Activated naive CD8-positive, alpha-beta T cell treated with anti-CD3 and anti-CD28 coated beads, Interleukin-2, amount 50 U/mL, for 24 hours (primary cell): ENCODE results near the gene MAGEA4.

Source experiments
- ATAC-seq: fragments of 150-1000 bp; cut with Tn5 transposase; one replicate; pipeline ENCODE4 v1.10.0; 2021
- DNase-seq: peaks from one replicate; pipeline ENCODE4 v3.0.0; 2021
- H3K27ac Mint-ChIP-seq: one replicate; pipeline ENCODE4 v1.8.0; 2021; ENCODE audit warnings: mild to moderate bottlenecking, mixed read lengths
- H3K27me3 Mint-ChIP-seq: one replicate; pipeline ENCODE4 v1.8.0; 2021; ENCODE audit warnings: mixed read lengths
- H3K36me3 Mint-ChIP-seq: one replicate; pipeline ENCODE4 v1.8.0; 2021; ENCODE audit warnings: low read depth, mixed read lengths
- H3K4me1 Mint-ChIP-seq: one replicate; pipeline ENCODE4 v1.8.0; 2021; ENCODE audit warnings: mixed read lengths
- H3K4me3 Mint-ChIP-seq: one replicate; pipeline ENCODE4 v1.8.0; 2021; ENCODE audit warnings: mild to moderate bottlenecking, moderate library complexity, mixed read lengths
- H3K9me3 Mint-ChIP-seq: one replicate; pipeline ENCODE4 v1.8.0; 2021; ENCODE audit warnings: mixed read lengths

MAGEA4 gene, protein sequence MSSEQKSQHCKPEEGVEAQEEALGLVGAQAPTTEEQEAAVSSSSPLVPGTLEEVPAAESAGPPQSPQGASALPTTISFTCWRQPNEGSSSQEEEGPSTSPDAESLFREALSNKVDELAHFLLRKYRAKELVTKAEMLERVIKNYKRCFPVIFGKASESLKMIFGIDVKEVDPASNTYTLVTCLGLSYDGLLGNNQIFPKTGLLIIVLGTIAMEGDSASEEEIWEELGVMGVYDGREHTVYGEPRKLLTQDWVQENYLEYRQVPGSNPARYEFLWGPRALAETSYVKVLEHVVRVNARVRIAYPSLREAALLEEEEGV

DNA sequence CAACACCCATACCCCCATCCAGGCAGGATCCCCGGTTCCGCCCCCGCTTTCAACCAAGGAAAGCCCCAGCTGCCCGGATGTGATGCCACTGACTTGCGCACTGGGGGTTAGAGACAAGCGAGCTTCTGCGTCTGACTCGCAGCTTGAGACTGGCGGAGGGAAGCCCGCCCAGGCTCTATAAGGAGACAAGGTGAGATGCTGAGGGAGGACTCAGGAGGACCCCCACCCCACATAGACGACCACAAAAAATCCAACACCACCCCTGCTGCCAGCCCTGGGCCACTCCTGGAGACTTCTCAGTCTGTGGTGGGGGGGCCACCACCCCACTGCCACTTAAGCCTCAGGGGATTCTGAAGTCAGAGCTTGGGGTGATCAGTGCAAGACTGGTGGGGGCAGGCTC is at the start of gene MAGEA4:
Gene MAGEA4 (plus strand): TSS at position 110 of the 400 bp plus-strand sequence. CDS start 10,776 bp downstream, outside the sequence.
- Mint-ChIP-seq H3K4me1 (no peaks in the 10 kb centered on the region), H3K36me3 (no peaks in the 10 kb centered on the region), H3K4me3 (no peak within 1 kb of the TSS), H3K27ac (no peak within 1 kb of the TSS), H3K9me3 (no peaks in the 10 kb centered on the region), H3K27me3 (no peaks in the 10 kb centered on the region)
- ATAC-seq (no peak), DNase-seq (no peak)

DNA sequence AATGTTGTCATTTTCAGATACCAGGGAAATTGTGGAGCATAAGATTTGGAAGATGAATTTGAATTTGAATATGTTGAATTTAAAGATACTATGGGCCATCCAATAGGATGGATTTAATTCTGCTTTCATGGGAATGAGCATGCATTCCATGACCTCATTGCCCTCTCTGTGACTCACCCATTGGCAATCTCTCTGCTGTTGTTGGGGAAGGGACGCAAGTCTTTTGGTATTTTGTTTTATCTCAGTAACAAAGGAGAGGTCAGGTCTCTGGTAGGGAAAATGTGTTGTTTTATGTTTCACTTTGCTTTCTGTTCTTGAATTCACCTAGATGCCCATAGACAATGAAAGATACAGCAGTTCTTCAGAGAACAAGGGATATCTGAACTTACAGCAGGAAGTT is 42.1 kb upstream of the MAGEA4 start:
- DNase-seq (no peak), ATAC-seq (no peak)
- Mint-ChIP-seq H3K4me1 (no peaks in the 10 kb centered on the region), H3K9me3 (peaks cover 4% of the 10 kb centered on the region), H3K36me3 (no peaks in the 10 kb centered on the region), H3K27me3 (no peaks in the 10 kb centered on the region), H3K27ac (no peak overlapping the region), H3K4me3 (no peak overlapping the region)

DNA sequence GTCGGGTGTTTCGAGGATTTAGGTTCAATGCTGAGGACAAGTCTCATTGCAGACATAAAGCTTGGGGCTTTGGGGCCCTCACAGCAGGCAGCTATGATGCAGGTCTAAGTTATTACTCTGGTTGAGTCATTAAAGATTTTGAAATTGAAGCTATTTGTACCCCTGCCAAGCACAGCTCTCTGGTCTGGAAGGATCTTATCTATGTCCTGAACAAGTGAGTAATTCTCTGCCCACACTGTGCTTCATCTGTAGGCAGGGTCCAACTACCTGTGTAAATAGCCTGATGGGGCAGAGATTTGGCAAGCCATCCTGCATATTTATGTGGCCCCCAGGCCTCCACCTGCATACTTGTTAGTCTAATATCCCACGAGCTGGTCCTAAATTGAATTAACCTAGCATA is 41.4 kb upstream of the MAGEA4 start:
- ATAC-seq (no peak), DNase-seq (no peak)
- H3K36me3 Mint-ChIP-seq, result no peaks in the 10 kb centered on the region
- no peak overlapping the region for H3K4me3 Mint-ChIP-seq
- H3K27me3 Mint-ChIP-seq, result no peaks in the 10 kb centered on the region
- no peak overlapping the region for H3K27ac Mint-ChIP-seq
- peaks cover 4% of the 10 kb centered on the region for H3K9me3 Mint-ChIP-seq
- H3K4me1 Mint-ChIP-seq, result no peaks in the 10 kb centered on the region

DNA sequence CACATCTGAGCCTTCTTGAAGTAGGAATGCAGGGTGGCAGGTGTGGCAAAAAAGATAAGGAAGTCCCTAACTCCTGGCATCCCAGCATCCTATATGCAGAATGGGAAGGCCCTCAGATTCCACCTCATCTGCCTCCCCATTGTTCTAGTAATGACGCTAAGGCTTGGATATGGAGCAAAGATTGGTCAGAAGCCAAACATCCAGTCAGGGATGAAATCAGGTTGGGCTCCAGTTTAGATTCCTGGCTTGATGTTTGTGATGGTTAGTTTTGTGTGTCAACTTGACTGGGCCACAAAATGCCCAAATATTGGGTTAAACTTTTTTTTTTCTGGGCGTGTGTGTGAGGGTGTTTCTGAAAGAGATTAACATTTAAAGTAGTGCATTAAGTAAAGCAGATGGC is 39.6 kb upstream of the MAGEA4 start:
- DNase-seq (no peak), ATAC-seq (no peak)
- H3K4me3 Mint-ChIP-seq, result no peak overlapping the region
- H3K36me3 Mint-ChIP-seq, result no peaks in the 10 kb centered on the region
- H3K27ac Mint-ChIP-seq, result no peak overlapping the region
- H3K27me3 Mint-ChIP-seq, result no peaks in the 10 kb centered on the region
- H3K9me3 Mint-ChIP-seq, result peaks cover 4% of the 10 kb centered on the region
- H3K4me1 Mint-ChIP-seq, result no peaks in the 10 kb centered on the region

DNA sequence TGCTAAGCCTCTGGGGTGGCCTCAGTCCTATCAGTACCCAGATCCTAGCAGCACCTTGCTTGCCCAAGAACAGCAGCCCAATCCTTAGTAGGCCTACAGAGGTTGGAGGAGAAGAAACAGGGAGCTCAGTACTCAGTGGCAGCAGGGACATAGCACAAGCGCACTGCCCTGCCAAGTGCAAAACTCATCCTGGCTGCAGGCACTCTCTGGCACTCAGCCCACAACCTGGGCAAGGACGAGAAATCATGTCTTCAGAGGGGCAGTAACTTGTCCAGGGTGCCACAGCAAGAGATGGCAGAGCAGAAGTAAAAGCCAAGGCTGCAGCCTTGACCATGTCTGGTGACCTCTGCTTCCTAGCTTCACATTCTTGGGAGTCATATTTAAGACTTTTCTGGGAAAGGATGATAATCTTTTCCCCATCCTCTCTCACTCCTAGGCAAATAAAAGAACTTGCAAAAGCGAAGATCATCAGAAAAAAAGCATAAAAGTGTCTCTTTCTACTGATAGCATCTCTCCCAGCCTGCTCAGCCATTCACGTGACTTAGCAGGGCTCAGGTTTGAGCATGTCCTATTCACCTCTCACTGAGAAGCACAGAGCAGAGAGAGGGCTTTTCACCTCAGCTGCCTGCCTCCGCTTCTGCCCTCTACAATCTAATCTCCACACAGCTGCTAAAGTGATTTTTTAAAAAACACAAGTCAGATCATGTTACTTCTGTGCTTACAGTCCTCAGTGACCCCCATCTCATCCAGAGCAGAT is 37.2 kb upstream of the MAGEA4 start:
- no peak for ATAC-seq
- H3K27me3 Mint-ChIP-seq, result no peaks in the 10 kb centered on the region
- DNase-seq, result no peak
- no peaks in the 10 kb centered on the region for H3K36me3 Mint-ChIP-seq
- no peak overlapping the region for H3K27ac Mint-ChIP-seq
- no peaks in the 10 kb centered on the region for H3K9me3 Mint-ChIP-seq
- H3K4me3 Mint-ChIP-seq, result no peak overlapping the region
- no peaks in the 10 kb centered on the region for H3K4me1 Mint-ChIP-seq

DNA sequence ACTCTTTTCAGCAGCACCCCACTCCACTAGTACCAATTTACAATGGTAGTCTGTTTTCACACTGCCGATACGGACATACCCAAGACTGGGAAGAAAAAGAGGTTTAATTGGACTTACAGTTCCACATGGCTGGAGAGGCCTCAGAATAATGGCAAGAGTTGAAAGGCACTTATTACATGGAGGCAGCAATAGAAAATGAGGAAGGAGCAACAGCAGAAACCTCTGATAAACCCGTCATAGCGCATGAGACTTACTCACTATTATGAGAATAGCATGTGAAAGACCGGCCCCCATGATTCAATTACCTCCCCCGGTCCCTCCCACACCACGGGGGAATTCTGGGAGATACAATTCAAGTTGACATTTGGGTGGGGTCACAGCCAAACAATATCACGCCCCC is 34.1 kb upstream of the MAGEA4 start:
- H3K4me1 Mint-ChIP-seq, result no peaks in the 10 kb centered on the region
- H3K36me3 Mint-ChIP-seq, result no peaks in the 10 kb centered on the region
- H3K27ac Mint-ChIP-seq, result no peak overlapping the region
- no peaks in the 10 kb centered on the region for H3K27me3 Mint-ChIP-seq
- no peak for ATAC-seq
- H3K4me3 Mint-ChIP-seq, result no peak overlapping the region
- no peak for DNase-seq
- no peaks in the 10 kb centered on the region for H3K9me3 Mint-ChIP-seq

DNA sequence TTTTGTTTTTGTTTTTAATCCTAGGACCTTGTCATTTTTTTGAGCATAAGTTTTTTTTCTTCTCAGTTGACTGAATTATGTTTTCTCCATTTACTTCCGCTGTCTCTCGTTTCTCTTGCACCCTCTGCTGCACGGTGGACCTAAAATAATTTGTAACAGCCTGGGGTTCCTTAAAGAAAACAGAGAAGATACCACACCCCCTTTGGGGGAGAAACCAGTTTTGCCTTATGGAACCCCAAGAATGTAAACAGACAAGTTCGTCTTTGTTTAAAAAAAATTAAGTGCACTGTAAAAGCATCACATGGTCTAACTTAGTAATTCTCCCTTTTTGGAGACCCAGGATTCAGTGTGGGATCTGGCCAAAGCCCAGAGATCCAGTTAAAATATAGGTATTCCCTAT is 32.8 kb upstream of the MAGEA4 start:
- ATAC-seq (no peak), DNase-seq (no peak)
- H3K4me3 Mint-ChIP-seq, result no peak overlapping the region
- H3K27me3 Mint-ChIP-seq, result no peaks in the 10 kb centered on the region
- no peaks in the 10 kb centered on the region for H3K36me3 Mint-ChIP-seq
- H3K4me1 Mint-ChIP-seq, result no peaks in the 10 kb centered on the region
- no peaks in the 10 kb centered on the region for H3K9me3 Mint-ChIP-seq
- H3K27ac Mint-ChIP-seq, result no peak overlapping the region

DNA sequence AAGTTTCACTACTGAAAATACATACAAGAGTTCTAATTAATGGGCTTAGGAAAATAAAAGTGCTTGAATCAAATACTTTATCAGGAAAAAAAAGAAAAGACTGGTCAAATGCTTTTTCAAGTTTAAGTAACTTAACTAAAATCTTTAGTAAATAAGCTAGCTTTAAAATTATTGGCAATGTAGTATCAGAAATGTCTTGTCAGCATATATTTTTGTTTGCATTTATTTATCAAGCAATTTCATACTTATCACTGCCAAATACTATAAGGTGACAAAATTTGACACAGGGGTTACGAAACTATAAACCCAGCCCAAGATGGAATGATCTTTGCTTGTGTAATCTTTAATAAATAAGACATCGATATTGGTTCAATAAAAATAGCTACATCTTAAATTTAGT is 31.8 kb upstream of the MAGEA4 start:
- Mint-ChIP-seq H3K9me3 (no peaks in the 10 kb centered on the region), H3K4me1 (no peaks in the 10 kb centered on the region), H3K4me3 (no peak overlapping the region), H3K27me3 (no peaks in the 10 kb centered on the region), H3K36me3 (no peaks in the 10 kb centered on the region), H3K27ac (no peak overlapping the region)
- DNase-seq (no peak), ATAC-seq (no peak)

DNA sequence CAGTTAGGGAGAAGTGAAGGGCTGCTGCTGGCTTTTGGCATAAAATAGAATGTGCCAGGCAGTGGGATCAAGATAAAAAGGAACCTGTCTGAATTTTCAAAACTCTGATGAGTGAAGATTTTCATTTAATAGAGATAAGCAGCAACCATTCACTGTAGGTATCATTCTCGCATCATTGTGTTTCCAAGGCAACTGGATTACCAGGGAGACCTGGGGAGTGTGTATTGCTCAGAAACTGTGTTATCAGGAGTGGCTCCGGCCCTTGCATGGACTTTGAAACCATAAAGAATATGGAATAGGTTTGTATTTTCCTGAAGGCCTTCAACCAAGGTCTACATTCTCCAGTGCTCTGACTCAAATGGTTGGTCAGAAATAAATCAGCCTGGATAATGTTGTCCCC is 23.3 kb upstream of the MAGEA4 start:
- no peaks in the 10 kb centered on the region for H3K9me3 Mint-ChIP-seq
- no peak for DNase-seq

DNA sequence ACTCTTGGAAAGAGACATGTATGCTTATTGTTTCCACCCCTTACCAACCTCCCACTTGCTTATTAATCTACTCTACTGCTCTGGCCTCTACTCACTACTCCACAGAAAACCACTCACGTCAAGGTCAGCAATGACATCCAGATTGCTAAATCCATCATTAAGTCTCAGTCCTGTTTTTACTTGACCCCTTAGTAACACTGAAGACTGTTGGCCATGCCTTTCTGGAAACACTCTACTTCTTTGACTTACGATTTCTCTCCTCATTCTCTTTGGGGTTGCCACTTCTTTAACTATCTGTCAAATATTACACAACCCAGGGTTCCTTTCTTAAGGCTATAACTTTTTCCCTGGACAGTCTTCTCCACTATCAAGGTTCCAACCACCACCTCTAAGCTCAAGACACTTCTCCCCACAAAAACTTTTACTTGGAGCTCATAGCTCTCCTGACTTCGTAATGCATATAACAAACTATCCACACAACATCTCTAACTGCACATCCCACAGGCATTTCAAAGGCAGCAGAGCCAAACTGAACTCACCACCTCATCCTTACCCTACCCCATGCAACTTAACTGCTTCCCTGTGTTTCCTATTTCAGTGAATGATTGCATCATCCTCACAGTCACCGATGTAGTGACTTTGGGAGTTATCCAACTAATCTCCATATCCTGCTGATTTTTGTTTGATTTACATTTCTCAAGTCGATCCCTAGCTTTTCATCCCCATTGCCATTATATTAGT is 15.8 kb upstream of the MAGEA4 start:
- Mint-ChIP-seq H3K36me3 (no peaks in the 10 kb centered on the region), H3K27me3 (no peaks in the 10 kb centered on the region), H3K9me3 (no peaks in the 10 kb centered on the region), H3K4me3 (no peak overlapping the region), H3K27ac (no peak overlapping the region), H3K4me1 (no peaks in the 10 kb centered on the region)
- no peak for DNase-seq
- no peak for ATAC-seq

More for the DNA sequence above, 23.3 kb upstream of the MAGEA4 start:
- H3K4me3 Mint-ChIP-seq, result no peak overlapping the region
- no peak overlapping the region for H3K27ac Mint-ChIP-seq
- no peaks in the 10 kb centered on the region for H3K4me1 Mint-ChIP-seq
- H3K27me3 Mint-ChIP-seq, result no peaks in the 10 kb centered on the region
- ATAC-seq, result no peak
- H3K36me3 Mint-ChIP-seq, result no peaks in the 10 kb centered on the region

DNA sequence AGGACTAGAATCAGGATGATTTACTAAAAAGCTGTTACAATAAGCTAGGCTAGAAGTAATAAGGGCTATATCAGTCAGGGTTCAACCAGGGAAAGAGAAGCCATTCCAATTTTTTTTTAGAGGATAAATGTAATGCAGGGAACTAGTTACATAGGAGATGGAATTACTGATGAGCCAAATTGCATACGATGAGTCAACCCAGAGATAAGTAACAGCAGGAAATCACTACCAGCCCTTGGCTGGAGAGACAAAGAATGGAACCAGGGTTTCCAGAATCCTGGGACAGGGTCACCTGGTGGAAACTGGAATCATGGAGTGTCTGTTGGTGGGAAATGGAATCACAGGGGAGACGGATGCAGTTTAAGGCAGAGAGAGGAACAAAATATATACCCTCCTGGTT is 13.1 kb upstream of the MAGEA4 start:
- no peak for DNase-seq
- Mint-ChIP-seq H3K4me3 (no peak overlapping the region), H3K27me3 (no peaks in the 10 kb centered on the region), H3K27ac (no peak overlapping the region), H3K9me3 (no peaks in the 10 kb centered on the region), H3K4me1 (no peaks in the 10 kb centered on the region), H3K36me3 (no peaks in the 10 kb centered on the region)
- ATAC-seq, result no peak

DNA sequence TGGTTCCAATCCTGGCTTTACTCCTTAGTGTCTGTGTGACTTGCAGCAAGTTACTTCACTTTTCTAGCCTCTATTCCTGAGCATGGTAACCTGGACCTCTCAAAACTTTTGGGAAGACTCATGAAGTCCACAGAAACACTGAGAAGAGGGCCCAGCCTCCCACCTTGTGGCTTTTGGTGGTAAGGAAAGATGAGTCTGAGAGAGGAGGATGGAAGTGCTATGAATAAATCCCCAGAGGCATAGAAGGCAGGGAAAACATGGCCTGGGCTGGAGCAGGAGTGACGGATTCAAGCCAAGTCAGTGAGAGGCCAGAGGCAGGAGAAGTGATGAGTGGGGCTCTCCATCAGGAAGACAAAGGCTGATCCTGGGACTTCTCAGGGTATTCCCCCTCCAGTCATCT is 10.9 kb upstream of the MAGEA4 start:
- no peaks in the 10 kb centered on the region for H3K36me3 Mint-ChIP-seq
- no peak overlapping the region for H3K4me3 Mint-ChIP-seq
- H3K27ac Mint-ChIP-seq, result no peak overlapping the region
- no peaks in the 10 kb centered on the region for H3K9me3 Mint-ChIP-seq
- no peak for DNase-seq
- no peak for ATAC-seq
- no peaks in the 10 kb centered on the region for H3K27me3 Mint-ChIP-seq
- no peaks in the 10 kb centered on the region for H3K4me1 Mint-ChIP-seq

DNA sequence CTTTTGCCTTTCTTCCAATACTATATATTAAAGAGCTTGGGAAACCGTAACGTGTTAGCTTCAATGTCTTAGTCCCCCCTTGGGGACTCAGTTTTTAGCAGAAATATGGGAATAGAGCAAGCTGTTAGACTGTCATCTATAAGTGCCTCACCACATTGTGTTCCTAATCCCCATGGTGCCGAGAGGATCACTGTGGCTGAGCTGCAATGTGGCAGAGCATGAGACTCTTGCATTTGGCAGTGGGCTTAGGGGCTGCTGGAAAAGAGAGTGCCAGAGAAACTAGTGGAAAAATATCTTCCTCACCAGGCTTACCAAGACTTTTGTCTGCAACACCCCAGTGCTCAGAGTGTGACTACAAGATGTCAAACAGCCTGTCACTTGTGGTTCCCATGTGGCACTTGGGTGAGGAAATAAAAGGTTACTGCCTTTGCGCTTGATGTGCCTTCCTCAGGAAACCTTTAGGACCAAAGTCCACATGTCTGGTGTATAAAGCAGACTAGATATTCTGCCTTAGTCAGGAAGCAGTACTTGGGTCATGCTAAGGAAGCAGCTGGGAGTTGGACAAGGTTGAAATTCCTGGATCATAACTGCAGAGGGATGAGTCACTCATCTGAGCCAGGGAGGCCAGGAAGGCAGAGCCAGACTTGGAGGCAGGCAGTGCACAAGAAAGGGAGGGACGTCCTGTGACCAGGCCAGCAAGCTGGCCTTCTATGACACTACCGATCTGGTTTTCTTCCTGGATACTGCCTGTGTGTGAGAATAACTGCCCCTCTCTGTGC is 9.7 kb upstream of the MAGEA4 start:
- Mint-ChIP-seq H3K4me1 (no peaks in the 10 kb centered on the region), H3K4me3 (no peak overlapping the region), H3K27me3 (no peaks in the 10 kb centered on the region), H3K36me3 (no peaks in the 10 kb centered on the region), H3K9me3 (no peaks in the 10 kb centered on the region), H3K27ac (no peak overlapping the region)
- ATAC-seq, result no peak
- DNase-seq, result no peak

DNA sequence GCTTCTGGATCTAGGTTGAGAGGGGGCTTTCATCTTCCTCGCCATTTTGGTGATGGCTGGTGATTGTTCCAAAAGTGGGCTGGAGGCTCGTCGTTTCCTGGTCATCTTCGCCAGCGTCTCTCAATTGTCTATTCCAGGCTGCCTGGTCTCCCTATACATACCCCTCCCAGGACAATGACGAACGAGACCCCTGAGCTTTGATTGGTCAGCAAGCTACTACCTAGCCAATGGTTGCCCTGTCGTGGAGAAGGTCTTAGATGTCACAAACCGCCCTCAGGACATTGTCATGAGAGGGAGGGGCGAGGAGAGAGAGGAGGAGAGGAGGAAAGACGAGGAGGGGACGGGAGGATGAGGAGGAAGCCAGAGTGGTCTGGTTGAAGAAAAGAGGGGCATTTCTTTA is 7.7 kb upstream of the MAGEA4 start:
- ATAC-seq (no peak), DNase-seq (no peak)
- no peaks in the 10 kb centered on the region for H3K36me3 Mint-ChIP-seq
- H3K27ac Mint-ChIP-seq, result no peak overlapping the region
- no peak overlapping the region for H3K4me3 Mint-ChIP-seq
- no peaks in the 10 kb centered on the region for H3K27me3 Mint-ChIP-seq
- no peaks in the 10 kb centered on the region for H3K9me3 Mint-ChIP-seq
- H3K4me1 Mint-ChIP-seq, result no peaks in the 10 kb centered on the region
